K562 (cell line): ENCODE results near the gene UBE2U. TPM values are rescaled to one million over a fixed set of nuclear protein-coding genes. Genes with fewer than 3 reads are reported as not detected.

Source experiments
- ERF ChIP-seq: fragments of 450-650 bp; formaldehyde crosslinking; IDR thresholded peaks from 2 replicates; pipeline ENCODE4 v1.4.0; 2020; ENCODE audit warnings: mild to moderate bottlenecking, mixed read lengths
- SAFB2 ChIP-seq: fragments of 200-400 bp; formaldehyde crosslinking; IDR thresholded peaks from 2 replicates; pipeline ENCODE4 v1.6.1; 2018; ENCODE audit warnings: borderline replicate concordance, low read length, low read depth, moderate library complexity; ENCODE audit not compliant: severe bottlenecking
- ZNF121 ChIP-seq: sonication (generic); formaldehyde crosslinking; conservative IDR thresholded peaks from 2 replicates; pipeline ENCODE4 v1.8.0; 2022; ENCODE audit warnings: missing genetic modification reagents
- polyA plus RNA-seq, 8 experiments: library from polyadenylated mRNA; depleted of rRNA in 4 of 8; stranded (reverse) in 5 of 8; unstranded in 3 of 8; fragments of >200 nt; fragmentation: Nextera tagmentation in 2 of 8; fragmentation: Illumina TruSeq in 1 of 8; extraction: Ambion mirVana in 2 of 8; extraction: Trizol in 1 of 8; gene quantifications; 2 replicates each; pipeline versions ENCODE4 v1.2.1 to v1.2.3, GENCODE V29; 2011 to 2014; ENCODE audit warnings: inconsistent platforms in 1 of 8, missing spikeins in 1 of 8
- total RNA-seq, 7 experiments: library from RNA; depleted of rRNA in 6 of 7; stranded (reverse); fragments of >200 nt in 6 of 7; fragmentation: Illumina TruSeq in 2 of 7; extraction: Trizol in 2 of 7; gene quantifications; 2 replicates each; pipeline versions ENCODE4 v1.2.1 to v1.2.3, GENCODE V29; 2011 to 2021; ENCODE audit warnings: low replicate concordance in 1 of 7
- TF ChIP-seq, protein P1 (sequence below): sonication (generic); formaldehyde crosslinking; IDR thresholded peaks from 2 replicates; pipeline ENCODE4 v1.8.1; 2022; ENCODE audit warnings: missing genetic modification reagents
- TF ChIP-seq, protein P2 (sequence below): sonication (generic); formaldehyde crosslinking; IDR thresholded peaks from 2 replicates; pipeline ENCODE4 v1.8.1; 2023; ENCODE audit warnings: missing genetic modification reagents, mild to moderate bottlenecking, borderline replicate concordance

Gene UBE2U
- total and polyA plus RNA-seq, 9 of the 15 experiments (the other 6 are each of a cell fraction or from before 2014, with no cell fraction given), result not detected

GRCh38 chr1:64173336-64173940, 30.0 kb upstream of the UBE2U start (continued):
- no peak for TF ChIP-seq SAFB2
- TF ChIP-seq, protein P1, sequence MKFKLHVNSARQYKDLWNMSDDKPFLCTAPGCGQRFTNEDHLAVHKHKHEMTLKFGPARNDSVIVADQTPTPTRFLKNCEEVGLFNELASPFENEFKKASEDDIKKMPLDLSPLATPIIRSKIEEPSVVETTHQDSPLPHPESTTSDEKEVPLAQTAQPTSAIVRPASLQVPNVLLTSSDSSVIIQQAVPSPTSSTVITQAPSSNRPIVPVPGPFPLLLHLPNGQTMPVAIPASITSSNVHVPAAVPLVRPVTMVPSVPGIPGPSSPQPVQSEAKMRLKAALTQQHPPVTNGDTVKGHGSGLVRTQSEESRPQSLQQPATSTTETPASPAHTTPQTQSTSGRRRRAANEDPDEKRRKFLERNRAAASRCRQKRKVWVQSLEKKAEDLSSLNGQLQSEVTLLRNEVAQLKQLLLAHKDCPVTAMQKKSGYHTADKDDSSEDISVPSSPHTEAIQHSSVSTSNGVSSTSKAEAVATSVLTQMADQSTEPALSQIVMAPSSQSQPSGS (CRISPR knock-in tag), result no peak
- TF ChIP-seq, protein P2, sequence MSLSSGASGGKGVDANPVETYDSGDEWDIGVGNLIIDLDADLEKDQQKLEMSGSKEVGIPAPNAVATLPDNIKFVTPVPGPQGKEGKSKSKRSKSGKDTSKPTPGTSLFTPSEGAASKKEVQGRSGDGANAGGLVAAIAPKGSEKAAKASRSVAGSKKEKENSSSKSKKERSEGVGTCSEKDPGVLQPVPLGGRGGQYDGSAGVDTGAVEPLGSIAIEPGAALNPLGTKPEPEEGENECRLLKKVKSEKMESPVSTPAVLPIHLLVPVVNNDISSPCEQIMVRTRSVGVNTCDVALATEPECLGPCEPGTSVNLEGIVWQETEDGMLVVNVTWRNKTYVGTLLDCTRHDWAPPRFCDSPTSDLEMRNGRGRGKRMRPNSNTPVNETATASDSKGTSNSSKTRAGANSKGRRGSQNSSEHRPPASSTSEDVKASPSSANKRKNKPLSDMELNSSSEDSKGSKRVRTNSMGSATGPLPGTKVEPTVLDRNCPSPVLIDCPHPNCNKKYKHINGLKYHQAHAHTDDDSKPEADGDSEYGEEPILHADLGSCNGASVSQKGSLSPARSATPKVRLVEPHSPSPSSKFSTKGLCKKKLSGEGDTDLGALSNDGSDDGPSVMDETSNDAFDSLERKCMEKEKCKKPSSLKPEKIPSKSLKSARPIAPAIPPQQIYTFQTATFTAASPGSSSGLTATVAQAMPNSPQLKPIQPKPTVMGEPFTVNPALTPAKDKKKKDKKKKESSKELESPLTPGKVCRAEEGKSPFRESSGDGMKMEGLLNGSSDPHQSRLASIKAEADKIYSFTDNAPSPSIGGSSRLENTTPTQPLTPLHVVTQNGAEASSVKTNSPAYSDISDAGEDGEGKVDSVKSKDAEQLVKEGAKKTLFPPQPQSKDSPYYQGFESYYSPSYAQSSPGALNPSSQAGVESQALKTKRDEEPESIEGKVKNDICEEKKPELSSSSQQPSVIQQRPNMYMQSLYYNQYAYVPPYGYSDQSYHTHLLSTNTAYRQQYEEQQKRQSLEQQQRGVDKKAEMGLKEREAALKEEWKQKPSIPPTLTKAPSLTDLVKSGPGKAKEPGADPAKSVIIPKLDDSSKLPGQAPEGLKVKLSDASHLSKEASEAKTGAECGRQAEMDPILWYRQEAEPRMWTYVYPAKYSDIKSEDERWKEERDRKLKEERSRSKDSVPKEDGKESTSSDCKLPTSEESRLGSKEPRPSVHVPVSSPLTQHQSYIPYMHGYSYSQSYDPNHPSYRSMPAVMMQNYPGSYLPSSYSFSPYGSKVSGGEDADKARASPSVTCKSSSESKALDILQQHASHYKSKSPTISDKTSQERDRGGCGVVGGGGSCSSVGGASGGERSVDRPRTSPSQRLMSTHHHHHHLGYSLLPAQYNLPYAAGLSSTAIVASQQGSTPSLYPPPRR (CRISPR knock-in tag), result no peak
- no peak for TF ChIP-seq ERF (CRISPR knock-in tag)
- TF ChIP-seq ZNF121 (CRISPR knock-in tag), result no peak
